HG02885 (cell line): Measurements from ENCODE around the gene SEBOX.

ENCODE experiments used
- ATAC-seq: cut with Tn5 transposase; IDR thresholded peaks from one replicate; pipeline ENCODE4 v1.9.1; 2021; ENCODE audit warnings: mild to moderate bottlenecking; ENCODE audit not compliant: unreplicated experiment, poor library complexity

The SEBOX gene

GRCh38 chr17:28369684-28370034, 4.7 kb upstream of the SEBOX start:
- ATAC-seq: no peak

- no peak for ATAC-seq
Measured at GRCh38 chr17:28368915-28369683, 4.1 kb upstream of the SEBOX start.

- no peak for ATAC-seq
Measured at GRCh38 chr17:28368306-28368831, 3.4 kb upstream of the SEBOX start.

GRCh38 chr17:28367641-28368305, 2.8 kb upstream of the SEBOX start:
- ATAC-seq: no peak

GRCh38 chr17:28366605-28367004, 1.6 kb upstream of the SEBOX start:
- no peak for ATAC-seq

GRCh38 chr17:28365487-28365886, 488 bp upstream of the SEBOX start:
- ATAC-seq: no peak

GRCh38 chr17:28363776-28364650, 986 bp downstream of the SEBOX start:
- no peak for ATAC-seq

- no peak for ATAC-seq
Measured at GRCh38 chr17:28363186-28363585, 1.8 kb downstream of the SEBOX start.

GRCh38 chr17:28357901-28358197, 7.2 kb downstream of the SEBOX start:
- ATAC-seq: no peak

- ATAC-seq: peak; percentile 97
Measured at GRCh38 chr17:28357061-28357900, 7.7 kb downstream of the SEBOX start, which contains the start of gene POLDIP2. TSS of gene POLDIP2 (minus strand) at chr17:28357527. CDS start at chr17:28357448, 79 bp downstream.

- no peak for ATAC-seq
Measured at GRCh38 chr17:28350271-28350670, 14.7 kb downstream of the SEBOX start.

GRCh38 chr17:28348979-28349378, 16.0 kb downstream of the SEBOX start:
- no peak for ATAC-seq

GRCh38 chr17:28347261-28347891, 17.6 kb downstream of the SEBOX start:
- ATAC-seq: no peak

GRCh38 chr17:28346746-28347246, 18.2 kb downstream of the SEBOX start:
- ATAC-seq: no peak

GRCh38 chr17:28346199-28346580, 18.8 kb downstream of the SEBOX start:
- ATAC-seq: no peak

GRCh38 chr17:28345419-28346198, 19.4 kb downstream of the SEBOX start:
- ATAC-seq: no peak

GRCh38 chr17:28344435-28344901, 20.5 kb downstream of the SEBOX start:
- no peak for ATAC-seq

GRCh38 chr17:28344011-28344410, 21.0 kb downstream of the SEBOX start:
- ATAC-seq: no peak
